CD4-positive, alpha-beta T cell treated with Interleukin-15 for 4 hours (primary cell): ENCODE measurements around the gene RXFP4.
"Not testable (repeated sequence)": the region's sequence is repeated elsewhere in the genome, so short reads cannot be mapped to it uniquely, and the experiment has no call there.

ENCODE experiments used
- DNase-seq: peaks from one replicate; pipeline ENCODE4 v3.0.0-alpha.2; 2020; ENCODE audit warnings: low spot score

RXFP4 gene

DNA sequence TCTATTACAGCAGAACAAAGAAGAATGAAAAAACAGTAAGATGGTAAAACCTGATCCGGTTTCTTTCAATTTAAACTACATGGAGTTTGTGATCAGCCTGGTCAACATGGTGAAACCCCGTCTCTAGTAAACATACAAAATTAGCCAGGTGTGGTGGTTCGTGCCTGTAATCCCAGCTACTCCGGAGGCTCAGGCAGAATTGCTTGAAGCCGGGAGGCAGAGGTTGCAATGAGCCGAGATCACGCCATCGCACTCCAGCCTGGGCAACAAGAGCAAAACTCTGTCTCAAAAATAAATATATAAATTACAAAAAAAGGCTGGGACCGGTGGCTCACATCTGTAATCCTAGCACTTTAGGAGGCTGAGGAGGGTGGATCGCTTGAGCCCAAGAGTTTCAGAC, 10.7 kb upstream of the RXFP4 start:
- DNase-seq: not testable (repeated sequence)

GRCh38 chr1:155931332-155932038, 10.0 kb upstream of the RXFP4 start:
- DNase-seq: no peak

- DNase-seq: no peak
These were observed 9.4 kb upstream of the RXFP4 start for GRCh38 chr1:155932081-155932480.

DNA sequence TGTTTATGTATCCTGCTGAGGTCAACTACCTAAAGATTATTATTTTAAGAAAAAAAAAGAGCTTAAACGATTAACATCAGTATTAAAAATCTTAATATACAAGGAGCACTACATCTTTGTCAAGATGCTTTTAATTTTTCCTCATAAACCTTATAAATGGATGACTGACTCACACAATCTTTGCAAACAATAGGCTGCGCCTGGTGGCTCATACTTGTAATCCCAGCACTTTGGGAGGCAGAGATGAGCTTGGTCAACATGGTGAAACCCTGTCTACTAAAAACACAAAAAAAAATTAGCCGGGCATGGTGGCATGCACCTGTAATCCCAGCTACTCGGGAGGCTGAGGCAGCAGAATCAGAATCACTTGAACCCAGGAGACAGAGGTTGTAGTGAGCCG, 9.0 kb upstream of the RXFP4 start:
- DNase-seq: no peak

DNA sequence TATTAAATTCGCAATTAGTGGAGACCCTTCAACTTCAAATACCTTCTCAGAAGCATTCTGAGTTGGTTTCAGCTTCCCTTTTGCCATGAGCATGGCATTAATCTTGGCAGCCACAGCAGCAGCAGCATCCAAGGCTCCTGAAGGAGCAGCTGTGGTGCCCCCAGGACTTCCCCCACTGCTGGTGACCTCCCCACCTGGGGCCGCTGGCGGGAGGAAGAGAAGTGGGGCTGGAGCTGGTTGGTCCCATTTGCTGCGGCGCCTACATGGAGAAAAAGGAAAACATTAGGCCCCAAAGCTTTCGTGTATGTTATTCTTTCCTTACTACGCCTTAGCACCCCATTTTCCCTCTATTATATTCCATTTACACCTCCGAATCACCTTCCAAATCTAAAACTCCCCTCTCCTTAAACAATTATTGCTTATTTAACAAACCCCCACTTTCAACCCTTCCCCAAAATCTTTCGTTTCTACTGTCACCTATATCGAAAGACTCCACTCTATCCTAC, 7.8 kb upstream of the RXFP4 start:
- no peak for DNase-seq

DNA sequence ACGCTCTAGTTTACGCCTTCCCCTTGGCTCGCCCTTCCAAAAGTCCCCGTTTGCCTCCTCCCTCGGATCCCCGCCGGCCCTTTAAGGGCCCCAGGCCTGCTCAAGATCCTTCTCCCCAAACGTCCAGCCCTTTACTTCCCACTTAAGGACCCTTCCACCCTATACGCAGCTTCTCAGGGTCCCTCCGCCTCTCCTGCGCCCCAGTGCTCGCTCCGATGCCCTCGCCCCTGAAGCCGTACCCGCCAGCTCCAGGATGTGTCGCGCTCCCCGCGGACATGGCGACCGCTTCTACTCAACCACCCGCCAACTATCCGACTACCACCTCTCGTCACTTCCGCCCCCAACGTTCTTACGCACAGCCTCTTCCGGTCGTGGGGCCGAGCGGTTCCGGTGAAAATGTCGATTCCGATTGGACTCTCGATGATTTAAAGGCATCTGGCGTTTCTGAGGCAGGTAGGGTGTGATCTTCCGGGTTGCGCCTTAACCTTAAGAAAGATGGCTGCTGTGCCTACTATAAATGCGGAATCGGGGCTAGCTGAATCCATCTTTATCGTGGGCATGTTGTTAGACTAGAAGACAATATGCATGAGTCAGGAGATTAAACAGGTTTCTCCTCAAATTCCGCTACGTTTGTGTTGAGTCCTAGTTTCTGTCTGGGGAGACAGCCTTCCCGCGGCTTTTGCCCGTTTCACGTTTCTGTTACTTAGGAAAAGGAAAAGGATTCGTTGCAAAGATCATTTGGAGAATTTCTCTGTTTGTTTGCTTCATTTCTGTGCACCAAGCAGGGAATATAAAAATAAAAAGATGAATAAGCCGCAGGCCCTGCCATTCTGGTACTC, 7.1 kb upstream of the RXFP4 start, which contains the start of gene KHDC4:
KHDC4 (minus strand) TSS at position 317 of the 839 bp plus-strand sequence; CDS start at position 277, 40 bp downstream.
- DNase-seq: peak; percentile 97

- DNase-seq: no peak
These were observed 6.4 kb upstream of the RXFP4 start for GRCh38 chr1:155934936-155935590.

DNA sequence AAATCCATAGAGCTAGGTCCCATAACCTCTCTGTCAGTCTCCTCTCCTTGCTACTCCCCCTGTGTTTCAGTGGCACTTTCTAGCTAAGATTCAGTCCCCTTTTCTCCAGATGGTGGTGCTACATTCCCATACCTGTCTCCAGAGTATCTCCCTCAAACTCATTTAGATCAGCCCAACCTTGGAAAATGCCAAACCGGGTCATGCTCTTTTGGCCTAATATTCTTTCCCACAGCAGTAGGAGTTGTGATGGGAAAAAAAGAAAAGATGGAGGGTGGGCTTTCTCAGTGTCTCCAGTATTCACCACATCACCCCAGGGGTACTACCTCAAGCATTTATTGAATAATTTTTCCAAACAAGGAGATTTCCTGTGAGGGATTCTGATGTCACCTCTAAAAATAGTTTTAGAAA, 3.2 kb upstream of the RXFP4 start:
- peak; percentile 59 for DNase-seq

- DNase-seq: no peak
These were observed 901 bp upstream of the RXFP4 start for GRCh38 chr1:155940482-155940992.

- no peak for DNase-seq
These were observed 550 bp downstream of the RXFP4 start for GRCh38 chr1:155941845-155942531.

GRCh38 chr1:155942578-155943141, 1.2 kb downstream of the RXFP4 start:
- DNase-seq: no peak

DNA sequence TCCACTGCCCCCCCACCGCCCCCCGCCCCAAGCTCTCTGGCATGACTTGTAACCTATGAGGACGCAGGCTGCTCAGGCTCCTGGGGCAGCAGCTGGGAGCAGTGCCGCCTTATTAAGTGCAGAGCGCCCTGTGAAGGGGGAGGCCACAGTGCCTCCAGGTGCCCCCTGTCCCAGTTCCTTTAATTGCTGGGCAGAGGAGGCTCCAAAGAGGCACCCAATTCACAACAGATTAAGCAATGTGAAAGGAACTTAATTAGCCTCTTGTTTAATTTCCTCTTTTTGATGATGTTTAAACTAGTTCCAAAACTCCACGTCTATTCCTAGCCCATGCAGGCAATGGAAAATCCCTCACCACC, 3.0 kb downstream of the RXFP4 start:
- no peak for DNase-seq

DNA sequence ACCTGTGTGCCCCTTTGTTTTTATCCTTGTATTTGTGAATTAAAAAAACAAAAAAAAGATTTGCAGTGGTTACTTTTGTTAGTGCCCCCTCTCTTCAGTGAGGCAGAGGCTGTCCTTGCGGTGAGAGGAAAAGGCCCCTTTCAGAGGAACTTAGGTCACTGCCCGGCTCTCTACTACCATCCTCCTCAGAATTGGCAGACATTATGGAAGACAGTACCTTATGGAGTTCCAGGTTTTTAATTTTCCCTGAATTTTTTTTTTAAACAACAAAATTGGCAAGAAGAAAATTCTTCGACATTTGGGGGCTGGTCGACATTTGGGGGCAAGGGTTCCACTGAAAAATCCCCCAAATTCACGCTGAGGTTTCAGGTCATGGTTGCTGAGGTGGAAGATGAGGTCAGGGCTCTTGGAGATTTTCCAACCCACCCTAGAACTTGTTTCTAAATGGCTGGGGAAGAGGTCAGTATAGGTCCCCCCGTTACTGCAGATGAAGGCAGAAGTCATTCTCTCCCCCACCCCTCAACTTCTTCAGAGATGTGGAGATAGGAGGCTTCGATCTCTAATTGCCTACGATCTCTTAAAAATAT, 5.3 kb downstream of the RXFP4 start:
- DNase-seq: no peak

- DNase-seq: no peak
These were observed 5.9 kb downstream of the RXFP4 start for GRCh38 chr1:155947292-155947691.

- DNase-seq: no peak
These were observed 6.3 kb downstream of the RXFP4 start for GRCh38 chr1:155947741-155948140.

GRCh38 chr1:155950829-155951228, 9.4 kb downstream of the RXFP4 start:
- no peak for DNase-seq

DNA sequence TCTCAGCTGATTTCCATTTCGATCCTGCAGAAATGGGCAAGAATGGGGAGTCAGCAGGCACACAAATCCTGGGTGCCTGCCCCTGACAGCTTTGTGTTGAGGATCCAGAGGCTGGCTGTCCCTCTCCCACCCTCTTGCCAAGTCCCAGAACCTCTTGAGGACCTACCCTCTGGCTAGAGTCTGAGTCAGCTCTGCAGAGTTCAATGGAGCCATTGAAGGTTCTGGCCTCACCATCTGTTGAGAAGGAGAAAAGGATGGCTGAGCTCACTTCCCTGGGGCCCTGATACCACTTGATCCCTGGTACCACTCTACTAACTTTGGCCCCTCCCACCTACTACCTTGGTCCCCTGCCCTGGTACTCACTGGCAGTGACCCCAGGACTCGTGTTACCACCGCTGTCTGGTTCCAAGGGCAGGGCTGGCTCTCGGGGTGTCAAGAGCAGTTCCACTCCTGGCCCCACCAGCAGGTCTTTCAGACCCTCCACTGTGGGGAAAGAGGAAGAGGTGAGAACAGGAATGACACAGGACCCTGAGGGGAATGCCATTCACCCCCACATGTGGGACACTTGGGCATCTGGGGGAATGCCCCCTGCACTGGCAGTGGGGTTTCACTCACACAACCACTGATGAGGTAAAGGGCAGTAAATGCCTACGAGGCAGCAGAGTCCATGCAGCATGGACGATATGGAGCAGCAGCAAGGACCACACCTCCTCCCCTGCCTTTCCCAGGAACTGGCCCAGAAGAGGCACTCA, 10.5 kb downstream of the RXFP4 start:
- DNase-seq: no peak

DNA sequence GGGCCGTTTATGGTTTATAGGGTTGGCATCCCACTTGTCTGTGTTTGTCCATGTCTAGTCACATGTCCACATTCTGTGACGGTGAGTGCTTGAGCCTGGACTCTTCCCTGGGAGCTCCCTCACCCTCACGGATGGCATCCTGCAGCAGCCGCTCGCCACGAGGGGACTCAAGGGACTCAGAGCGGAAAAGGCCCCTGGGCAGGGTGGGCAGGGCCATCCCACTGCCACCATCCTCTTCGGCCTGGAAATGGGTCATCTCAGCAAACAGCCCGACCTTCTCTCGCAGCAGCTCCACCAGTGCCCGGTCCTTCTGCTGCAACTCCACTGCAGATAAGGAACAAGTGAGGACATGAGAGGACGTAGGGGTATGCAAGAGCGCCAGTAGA, 11.1 kb downstream of the RXFP4 start:
- DNase-seq: no peak

DNA sequence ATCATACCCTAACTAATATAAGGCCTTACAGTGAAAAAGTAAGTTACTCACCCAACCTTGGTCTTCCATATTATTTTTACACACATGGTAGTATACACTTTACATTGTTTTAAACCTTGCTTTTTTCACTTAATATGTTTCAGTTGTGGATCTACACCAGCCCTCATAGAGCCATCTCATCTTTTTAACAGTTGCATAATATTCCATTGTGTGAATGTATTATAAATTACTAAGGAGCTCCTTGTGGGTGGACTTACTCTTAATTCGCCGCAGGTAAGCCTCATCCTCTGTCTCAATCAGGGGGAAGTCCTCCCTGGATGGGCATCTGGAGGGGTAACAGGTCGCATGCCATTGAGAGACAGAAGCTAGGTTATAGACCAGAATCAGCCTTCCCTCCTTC, 13.2 kb downstream of the RXFP4 start:
- DNase-seq: no peak

DNA sequence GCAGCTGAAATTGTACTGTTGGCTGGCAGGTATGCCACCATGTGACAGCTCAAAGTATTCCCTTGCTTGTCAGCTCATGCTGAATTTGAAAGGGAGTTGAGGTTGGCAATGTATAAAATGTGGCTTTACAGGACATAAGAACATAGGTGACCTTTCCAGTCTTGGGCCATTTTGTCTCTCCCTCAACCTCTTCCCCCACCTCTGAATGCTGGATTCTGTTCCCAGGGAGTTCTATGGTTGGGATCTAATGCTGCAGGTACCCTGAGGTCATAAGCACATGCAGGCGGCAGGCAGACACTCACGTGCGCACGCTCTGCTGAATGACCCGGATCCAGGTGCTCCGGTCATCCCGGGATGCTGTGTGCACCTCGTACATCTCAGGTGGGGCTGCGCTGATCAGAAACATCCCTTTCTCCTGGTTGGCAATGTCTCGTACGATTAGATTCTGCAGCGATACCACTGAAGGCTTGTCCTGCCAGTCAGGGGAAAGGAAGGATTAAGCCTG, 16.0 kb downstream of the RXFP4 start:
- no peak for DNase-seq
